Measurements from ENCODE around the gene LGR6.

GRCh38 chr1:202200669-202201068, 7.1 kb downstream of the LGR6 start:
- TF ChIP-seq CTCF (IDR thresholded peaks at IDR 0.05 in 4 of 5, conservative IDR thresholded peaks at IDR 0.05 in 1 of 5) (no peak), POLR2A (IDR thresholded peaks at IDR 0.05) (no peak)
